Kidney (tissue), 14 donors: ENCODE measurements around the gene SMYD3. TPM values are rescaled to one million over a fixed set of nuclear protein-coding genes. Genes with fewer than 3 reads are reported as not detected.

ENCODE experiments used
- DNase-seq, 5 donors: peaks; one replicate each; pipeline ENCODE4 v3.0.0-alpha.2; 2013 to 2020
- FAIRE-seq: peaks from 2 replicates; lab custom pipeline; 2012; peaks lifted over from hg19 to GRCh38; lab: Jason Lieb, UNC
- H3K27ac ChIP-seq, 2 donors: one replicate each; pipeline ENCODE4 v1.7.0; 2013; ENCODE audit warnings: low read depth in 2 of 2, low read length in 2 of 2, inconsistent platforms in 1 of 2
- H3K27me3 ChIP-seq: one replicate; pipeline ENCODE4 v1.7.1; 2013; ENCODE audit warnings: low read length, inconsistent platforms; ENCODE audit not compliant: control insufficient read depth, insufficient read depth
- H3K36me3 ChIP-seq, 3 donors: one replicate each; pipeline versions ENCODE4 v1.7.0 to v1.7.1; 2013; ENCODE audit warnings: low read length in 3 of 3, control low read depth in 1 of 3, inconsistent platforms in 1 of 3; ENCODE audit not compliant: insufficient read depth in 3 of 3, control insufficient read depth in 2 of 3
- H3K4me1 ChIP-seq, 3 donors: one replicate each; pipeline versions ENCODE4 v1.7.0 to v1.7.1; 2013; ENCODE audit warnings: low read length in 3 of 3, inconsistent platforms in 1 of 3, low read depth in 1 of 3; ENCODE audit not compliant: control insufficient read depth in 2 of 3, insufficient read depth in 2 of 3
- H3K4me3 ChIP-seq, 3 donors: one replicate each; pipeline versions ENCODE4 v1.7.0 to v1.8.1; 2013; ENCODE audit warnings: low read length in 3 of 3, control low read depth in 1 of 3, inconsistent platforms in 1 of 3
- H3K9ac ChIP-seq, 3 donors: one replicate each; pipeline versions ENCODE4 v1.7.0 to v1.7.1; 2013; ENCODE audit warnings: low read length in 3 of 3, control low read depth in 1 of 3, inconsistent platforms in 1 of 3
- H3K9me3 ChIP-seq, 3 donors: one replicate each; pipeline versions ENCODE4 v1.7.0 to v1.7.1; 2013; ENCODE audit warnings: low read length in 3 of 3, control low read depth in 1 of 3, inconsistent platforms in 1 of 3; ENCODE audit not compliant: control insufficient read depth in 2 of 3, insufficient read depth in 1 of 3
- CTCF ChIP-seq: IDR thresholded peaks from 3 replicates; pipeline ENCODE4 v1.5.1; 2012; ENCODE audit warnings: mild to moderate bottlenecking, moderate library complexity, borderline replicate concordance; ENCODE audit not compliant: insufficient read depth; ENCODE audit errors: extremely low read depth
- intact Hi-C: fragments of 100-400 bp; cut with DNase I; formaldehyde crosslinking; loops from one replicate; pipeline ENCODE4 v1.11.1; 2022
- polyA plus RNA-seq: library from polyadenylated mRNA; stranded (reverse); fragments of 350-450 nt; fragmentation: Illumina TruSeq; extraction: RNeasy Lipid Tissue Mini Kit (QIAGEN cat#74804); gene quantifications from one replicate; pipeline ENCODE4 v1.2.3, GENCODE V29; 2014; ENCODE audit warnings: low read depth, low replicate concordance; ENCODE audit not compliant: insufficient read depth
- total RNA-seq: library from RNA; stranded (reverse); fragmentation: NEBNext Ultra II Directional; extraction: Animal tissue kit (Norgen Biotek cat#: 25700); gene quantifications from one replicate; pipeline ENCODE4 v1.2.1, GENCODE V29; 2021
- donor health status: control.
- donor health status: control.
- donor health status: control.
- donor health status: control.
- donor health status: control.
- donor health status: DM: yes; HTN: yes; CAD: no.
- donor health status: Normal renal cell carcinoma (clear cell type).

Gene SMYD3
- total and polyA plus RNA-seq, 2 donors from 2014 or later = 23.3 to 23.9 TPM

GRCh38 chr1:246338546-246338945 lies 168.5 kb downstream of the SMYD3 start:
- H3K4me3 ChIP-seq = no peak overlapping the region
- H3K36me3 ChIP-seq = no peaks in the 10 kb centered on the region
- no peak for DNase-seq
- intact Hi-C loops = no loop called here
- H3K9me3 ChIP-seq = no peaks in the 10 kb centered on the region
- TF ChIP-seq CTCF = no peak
- H3K4me1 ChIP-seq = no peaks in the 10 kb centered on the region
- no peak for FAIRE-seq
- H3K27me3 ChIP-seq = no peaks in the 10 kb centered on the region
- no peak overlapping the region for H3K9ac ChIP-seq
- H3K27ac ChIP-seq = no peak overlapping the region

- DNase-seq = no peak
- H3K36me3 ChIP-seq = no peaks in the 10 kb centered on the region
- no peak overlapping the region for H3K9ac ChIP-seq
- H3K27ac ChIP-seq = no peak overlapping the region
- H3K4me3 ChIP-seq = no peak overlapping the region
- no peaks in the 10 kb centered on the region for H3K4me1 ChIP-seq
- H3K27me3 ChIP-seq = no peaks in the 10 kb centered on the region
- no peak for FAIRE-seq
- intact Hi-C loops = no loop called here
- H3K9me3 ChIP-seq = no peaks in the 10 kb centered on the region
- no peak for TF ChIP-seq CTCF
Measured at GRCh38 chr1:246338098-246338497, 169.0 kb downstream of the SMYD3 start.

GRCh38 chr1:246335151-246335550 lies 171.9 kb downstream of the SMYD3 start:
- no peak for TF ChIP-seq CTCF
- no peaks in the 10 kb centered on the region for H3K36me3 ChIP-seq
- H3K4me1 ChIP-seq = no peaks in the 10 kb centered on the region
- DNase-seq = no peak
- H3K4me3 ChIP-seq = no peak overlapping the region
- no peak overlapping the region for H3K9ac ChIP-seq
- intact Hi-C loops = no loop called here
- no peak overlapping the region for H3K27ac ChIP-seq
- FAIRE-seq = no peak
- no peaks in the 10 kb centered on the region for H3K27me3 ChIP-seq
- H3K9me3 ChIP-seq = no peaks in the 10 kb centered on the region

DNA sequence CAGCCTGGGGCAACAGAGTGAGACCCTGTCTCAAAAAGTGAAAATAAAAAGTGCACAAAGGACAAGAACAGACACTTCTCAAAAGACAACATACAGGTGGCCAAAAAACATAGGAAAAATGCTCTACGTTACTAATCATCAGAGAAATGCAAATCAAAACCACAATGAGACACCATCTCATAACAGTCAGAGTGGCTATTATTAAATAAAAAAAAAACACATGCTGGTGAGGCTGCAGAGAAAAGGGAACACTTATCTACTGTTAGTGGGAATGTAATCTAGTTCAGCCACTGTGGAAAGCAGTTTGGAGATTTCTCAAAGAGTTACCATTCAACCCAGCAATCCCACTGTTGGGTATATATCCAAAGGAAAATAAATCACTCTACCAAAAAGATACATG lies 173.2 kb downstream of the SMYD3 start:
- FAIRE-seq = no peak

More for the DNA sequence above, 173.2 kb downstream of the SMYD3 start:
- H3K4me3 ChIP-seq = no peak overlapping the region
- H3K4me1 ChIP-seq = no peaks in the 10 kb centered on the region
- intact Hi-C loops = no loop called here
- no peak overlapping the region for H3K27ac ChIP-seq
- no peak overlapping the region for H3K9ac ChIP-seq
- TF ChIP-seq CTCF = no peak
- no peaks in the 10 kb centered on the region for H3K36me3 ChIP-seq
- H3K27me3 ChIP-seq = no peaks in the 10 kb centered on the region
- DNase-seq = no peak
- H3K9me3 ChIP-seq = no peaks in the 10 kb centered on the region
